ENCODE measurements around the gene NOSTRIN. TPM values are rescaled to one million over a fixed set of nuclear protein-coding genes. Genes with fewer than 3 reads are reported as not detected.
"Not testable (repeated sequence)": the region's sequence is repeated elsewhere in the genome, so short reads cannot be mapped to it uniquely, and the experiment has no call there.

The NOSTRIN gene
- total and polyA plus RNA-seq, 2 of the 8 experiments (the other 6 are each of a cell fraction or from before 2014, with no cell fraction given): not detected

DNA sequence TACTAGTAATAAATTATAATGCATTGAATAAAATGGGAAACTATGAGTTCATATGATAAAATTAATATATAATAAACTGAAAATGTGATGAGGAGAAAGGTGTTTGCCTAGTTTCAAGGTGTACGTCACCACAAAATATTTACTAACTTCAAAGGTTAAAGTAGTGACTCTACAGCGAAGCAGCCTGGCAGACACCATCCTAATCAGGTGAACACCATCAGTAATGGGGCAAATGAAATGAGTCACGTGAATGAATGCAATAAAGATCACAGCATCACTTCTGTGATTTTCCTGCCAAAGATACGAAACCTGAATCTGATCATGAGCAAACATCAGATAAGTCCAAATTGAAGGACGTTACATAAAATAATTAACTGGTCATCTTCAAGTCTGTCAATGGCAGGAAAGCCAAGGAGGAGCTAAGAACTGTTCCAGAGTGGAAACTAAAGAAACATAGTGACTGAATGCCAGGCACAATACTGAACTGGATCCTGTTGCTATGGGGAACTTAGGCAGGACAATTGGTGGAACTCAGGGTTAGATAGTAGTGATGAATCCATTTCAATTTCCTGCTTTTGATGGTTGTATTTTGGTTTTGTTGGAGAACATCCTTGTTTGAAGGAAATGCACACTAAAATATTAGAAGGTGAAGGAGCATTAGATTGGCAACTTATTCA, 12.1 kb upstream of the NOSTRIN start (continued):
- TF ChIP-seq, protein P1, sequence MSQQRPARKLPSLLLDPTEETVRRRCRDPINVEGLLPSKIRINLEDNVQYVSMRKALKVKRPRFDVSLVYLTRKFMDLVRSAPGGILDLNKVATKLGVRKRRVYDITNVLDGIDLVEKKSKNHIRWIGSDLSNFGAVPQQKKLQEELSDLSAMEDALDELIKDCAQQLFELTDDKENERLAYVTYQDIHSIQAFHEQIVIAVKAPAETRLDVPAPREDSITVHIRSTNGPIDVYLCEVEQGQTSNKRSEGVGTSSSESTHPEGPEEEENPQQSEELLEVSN (IDR thresholded peaks at IDR 0.05): no peak
- no peak for TF ChIP-seq GTF2F1 (IDR thresholded peaks at IDR 0.05; ENCODE audit: borderline replicate concordance, low read depth, low read length)

DNA sequence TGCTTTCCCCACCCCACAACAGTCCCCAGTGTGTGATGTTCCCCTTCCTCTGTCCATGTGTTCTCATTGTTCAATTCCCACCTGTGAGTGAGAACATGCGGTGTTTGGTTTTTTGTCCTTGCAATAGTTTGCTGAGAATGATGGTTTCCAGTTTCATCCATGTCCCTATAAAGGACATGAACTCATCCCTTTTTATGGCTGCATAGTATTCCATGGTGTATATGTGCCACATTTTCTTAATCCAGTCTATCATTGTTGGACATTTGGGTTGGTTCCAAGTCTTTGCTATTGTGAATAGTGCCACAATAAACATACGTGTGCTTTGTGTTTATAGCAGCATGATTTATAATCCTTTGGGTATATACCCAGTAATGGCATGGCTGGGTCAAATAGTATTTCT, 11.3 kb upstream of the NOSTRIN start:
- H3K4me2 ChIP-seq (ENCODE audit: insufficient read depth in 1 of 2, low read depth in 2 of 2, low read length in 2 of 2); H3K4me3 ChIP-seq (ENCODE audit: extremely low read depth in 1 of 4, insufficient read depth in 2 of 4, low read depth in 3 of 4, low read length in 4 of 4); H2AK5ac ChIP-seq (ENCODE audit: low read depth, low read length); H4K5ac ChIP-seq (ENCODE audit: insufficient read length, low read depth, low read length); H3K36me3 ChIP-seq (ENCODE audit: control insufficient read depth in 2 of 4, insufficient read depth in 4 of 4, low read length in 3 of 4); H4K8ac ChIP-seq (ENCODE audit: extremely low read depth, insufficient read depth, low read length); H3K23me2 ChIP-seq (ENCODE audit: low read depth, low read length); H3K56ac ChIP-seq (replicated peaks; ENCODE audit: insufficient read length, low read depth, low read length); H3K9ac ChIP-seq (replicated peaks in 1 of 4; ENCODE audit: extremely low read depth in 1 of 4, low read depth in 3 of 4, low read length in 3 of 4); H3K79me2 ChIP-seq (ENCODE audit: control insufficient read depth in 1 of 2, insufficient read depth in 2 of 2, low read length in 2 of 2); H3K27me3 ChIP-seq (replicated peaks in 1 of 4; ENCODE audit: control insufficient read depth in 3 of 4, extremely low read depth in 1 of 4, insufficient read depth in 3 of 4, low read length in 3 of 4); H4K91ac ChIP-seq (replicated peaks; ENCODE audit: insufficient read length, low read length); H2AFZ ChIP-seq (ENCODE audit: low read length); H2BK5ac ChIP-seq (ENCODE audit: low read depth, low read length); H2BK120ac ChIP-seq (replicated peaks; ENCODE audit: low read depth, low read length); H2BK15ac ChIP-seq (ENCODE audit: low read length); H3K14ac ChIP-seq (ENCODE audit: insufficient read length); H2BK12ac ChIP-seq (ENCODE audit: low read depth, low read length); H3K18ac ChIP-seq (ENCODE audit: extremely low read depth, low read length); POLR2A ChIA-PET (ENCODE audit: partially characterized antibody); H3K79me1 ChIP-seq (ENCODE audit: low read depth, low read length); CTCF ChIA-PET (ENCODE audit: partially characterized antibody); H3K4me1 ChIP-seq (replicated peaks in 1 of 4; ENCODE audit: control insufficient read depth in 3 of 4, insufficient read depth in 4 of 4, low read length in 3 of 4); H3K9me3 ChIP-seq (ENCODE audit: insufficient read depth in 2 of 2, low read depth in 1 of 2, low read length in 1 of 2); H3K4ac ChIP-seq (replicated peaks; ENCODE audit: insufficient read length, low read depth, low read length); FAIRE-seq; DNase-seq (ENCODE audit: low read depth in 1 of 2, low spot score in 2 of 2); H4K20me1 ChIP-seq (replicated peaks in 1 of 2; ENCODE audit: control insufficient read depth in 1 of 2, insufficient read depth in 2 of 2, low read length in 2 of 2); H2BK20ac ChIP-seq (ENCODE audit: low read length); H3K27ac ChIP-seq (ENCODE audit: low read depth, low read length); H3K23ac ChIP-seq (ENCODE audit: insufficient read length): not testable (repeated sequence)
- 100% methylated on average over 2 of the region's 2 CpGs; no CpG with 5 or more reads in 1 of the 2 experiments for WGBS, 2 experiments (ENCODE audit: extremely low coverage in 1 of 2, insufficient coverage in 1 of 2, insufficient read length in 1 of 2, insufficient replicate concordance in 2 of 2, low coverage in 1 of 2, low lambda C conversion rate in 2 of 2, missing lambda C conversion rate in 1 of 2)

Measured in H1 (cell line).